Measurements from ENCODE around the gene EIF5A. TPM values are rescaled to one million over a fixed set of nuclear protein-coding genes. Genes with fewer than 3 reads are reported as not detected.

Gene EIF5A
- total and polyA plus RNA-seq, 9 of the 15 experiments (the other 6 are each of a cell fraction or from before 2014, with no cell fraction given): 22.9 to 1,163 (median 772) TPM

GRCh38 chr17:7351665-7352502, 44.5 kb downstream of the EIF5A start, which contains the start of gene KCTD11 (continued):
- TF ChIP-seq REST (IDR thresholded peaks at IDR 0.05; ENCODE audit: borderline replicate concordance) (no peak), REST (CRISPR knock-in tag; IDR thresholded peaks at IDR 0.05; ENCODE audit: low read depth) (no peak), CREB1 (IDR thresholded peaks at IDR 0.05) (no peak), CREB1 (CRISPR knock-in tag; IDR thresholded peaks at IDR 0.05) (no peak), ID3 (CRISPR knock-in tag; IDR thresholded peaks at IDR 0.05) (no peak), ID3 (tag; IDR thresholded peaks at IDR 0.05) (no peak), CTBP1 (IDR thresholded peaks at IDR 0.05; ENCODE audit: borderline replicate concordance) (0 out of 2 replicates have a peak, but pooled peaks have one; percentile 49), CBFA2T3 (IDR thresholded peaks at IDR 0.05) (no peak), XRCC3 (IDR thresholded peaks at IDR 0.05) (no peak), HCFC1 (IDR thresholded peaks at IDR 0.05; ENCODE audit: low read depth, low read length) (no peak), ZNF175 (CRISPR knock-in tag; IDR thresholded peaks at IDR 0.05; ENCODE audit: low read depth) (no peak), NFIX (CRISPR knock-in tag; IDR thresholded peaks at IDR 0.05; ENCODE audit: low read depth) (no peak), FOXM1 (IDR thresholded peaks at IDR 0.05; ENCODE audit: low read depth) (no peak), FOXM1 (CRISPR knock-in tag; IDR thresholded peaks at IDR 0.05; ENCODE audit: low read depth) (no peak), HNRNPLL (IDR thresholded peaks at IDR 0.05; ENCODE audit: low read depth, low read length, poor library complexity, severe bottlenecking) (no peak), TFAM (CRISPR knock-in tag; conservative IDR thresholded peaks at IDR 0.05) (no peak), HDAC1 (IDR thresholded peaks at IDR 0.05) (peak in 1 of 2 experiments; percentile 15; a peak in 1 of 4 replicates)
